Breast epithelium (tissue), 3 donors: Measurements from ENCODE around the gene MICAL3.

Experiments used
- CTCF ChIP-seq, 3 donors: fragments of 450-650 bp; IDR thresholded peaks; one replicate each; pipeline ENCODE4 v1.5.1; 2016 to 2017; ENCODE audit warnings: antibody characterized with exemption in 3 of 3, mild to moderate bottlenecking in 3 of 3, moderate library complexity in 3 of 3
- POLR2A ChIP-seq: fragments of 450-650 bp; IDR thresholded peaks from one replicate; pipeline ENCODE4 v1.6.1; 2016; ENCODE audit warnings: antibody characterized with exemption, mild to moderate bottlenecking, moderate library complexity

- TF ChIP-seq CTCF (IDR thresholded peaks at IDR 0.05) (no peak), POLR2A (no peak)
These were observed 255.2 kb downstream of the MICAL3 start for GRCh38 chr22:17769013-17769715.
